Measurements from ENCODE around the gene ARHGAP18.

- TF ChIP-seq POLR2A (IDR thresholded peaks at IDR 0.05; ENCODE audit: low read depth, low read length) (no peak), TAF1 (IDR thresholded peaks at IDR 0.05; ENCODE audit: borderline replicate concordance, low read depth, low read length) (no peak)
Measured at GRCh38 chr6:129605095-129605494, 104.9 kb downstream of the ARHGAP18 start.

Data from GM12892 (cell line).